ENCODE data around the gene BLID.

DNA sequence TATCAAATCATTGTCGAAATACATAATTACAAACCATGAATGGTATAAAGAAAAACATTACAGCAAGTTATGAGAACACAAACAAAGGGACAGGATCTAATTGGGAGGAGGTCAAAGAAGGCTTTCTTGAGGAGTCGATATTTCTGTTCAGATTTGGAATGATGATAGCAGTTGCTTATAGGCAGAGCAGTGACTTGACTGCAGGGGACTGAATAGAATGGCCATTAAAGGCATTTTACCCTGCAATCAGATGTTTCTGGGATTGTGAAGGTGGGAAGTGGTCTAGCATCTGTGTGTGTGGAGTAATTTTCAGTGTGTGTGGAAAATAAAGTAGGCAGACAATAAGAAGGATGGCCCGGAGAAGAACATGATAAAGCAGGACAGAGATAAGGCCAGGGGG, 41.0 kb downstream of the BLID start:
- TF ChIP-seq, protein P1, sequence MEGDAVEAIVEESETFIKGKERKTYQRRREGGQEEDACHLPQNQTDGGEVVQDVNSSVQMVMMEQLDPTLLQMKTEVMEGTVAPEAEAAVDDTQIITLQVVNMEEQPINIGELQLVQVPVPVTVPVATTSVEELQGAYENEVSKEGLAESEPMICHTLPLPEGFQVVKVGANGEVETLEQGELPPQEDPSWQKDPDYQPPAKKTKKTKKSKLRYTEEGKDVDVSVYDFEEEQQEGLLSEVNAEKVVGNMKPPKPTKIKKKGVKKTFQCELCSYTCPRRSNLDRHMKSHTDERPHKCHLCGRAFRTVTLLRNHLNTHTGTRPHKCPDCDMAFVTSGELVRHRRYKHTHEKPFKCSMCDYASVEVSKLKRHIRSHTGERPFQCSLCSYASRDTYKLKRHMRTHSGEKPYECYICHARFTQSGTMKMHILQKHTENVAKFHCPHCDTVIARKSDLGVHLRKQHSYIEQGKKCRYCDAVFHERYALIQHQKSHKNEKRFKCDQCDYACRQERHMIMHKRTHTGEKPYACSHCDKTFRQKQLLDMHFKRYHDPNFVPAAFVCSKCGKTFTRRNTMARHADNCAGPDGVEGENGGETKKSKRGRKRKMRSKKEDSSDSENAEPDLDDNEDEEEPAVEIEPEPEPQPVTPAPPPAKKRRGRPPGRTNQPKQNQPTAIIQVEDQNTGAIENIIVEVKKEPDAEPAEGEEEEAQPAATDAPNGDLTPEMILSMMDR (IDR thresholded peaks at IDR 0.05): no peak
- TF ChIP-seq EP300 (IDR thresholded peaks at IDR 0.05): no peak
- TF ChIP-seq POLR2A (IDR thresholded peaks at IDR 0.05): no peak

Measured in suprapubic skin (tissue), 3 donors.